H1 (cell line): ENCODE data around the gene RCL1. TPM values are rescaled to one million over a fixed set of nuclear protein-coding genes. Genes with fewer than 3 reads are reported as not detected.

Experiments
- CTCF ChIA-PET: fragments of 300-600 bp; sonication (Branson Sonifier 250); formaldehyde crosslinking; loops from one replicate; lab custom pipeline; 2021; ENCODE audit not compliant: partially characterized antibody; lab: Charles Lee
- POLR2A ChIA-PET: fragments of 300-600 bp; sonication (Branson Sonifier 250); formaldehyde crosslinking; loops from one replicate; lab custom pipeline; 2021; ENCODE audit warnings: inconsistent platforms; ENCODE audit not compliant: partially characterized antibody; lab: Charles Lee
- DNase-seq, 2 experiments: peaks; one replicate each; pipeline versions ENCODE4 v3.0.0 to v3.0.0-alpha.2; 2010 to 2022; ENCODE audit warnings: low spot score in 2 of 2, low read depth in 1 of 2, mixed read lengths in 1 of 2
- FAIRE-seq: peaks from 2 replicates; lab custom pipeline; 2011; peaks lifted over from hg19 to GRCh38; lab: Jason Lieb, UNC
- H2AFZ ChIP-seq: 2 replicates; pipeline ENCODE4 v1.8.1; 2012; ENCODE audit warnings: low read length, inconsistent platforms
- H2AK5ac ChIP-seq: 2 replicates; pipeline ENCODE4 v1.6.1; 2013; ENCODE audit warnings: low read depth, low read length
- H2BK120ac ChIP-seq: replicated peaks from 2 replicates; pipeline ENCODE3; 2013; ENCODE audit warnings: low read depth, low read length, inconsistent platforms
- H2BK12ac ChIP-seq: 2 replicates; pipeline ENCODE4 v1.6.1; 2013; ENCODE audit warnings: low read depth, low read length
- H2BK15ac ChIP-seq: 2 replicates; pipeline ENCODE4 v1.6.1; 2013; ENCODE audit warnings: low read length
- H2BK20ac ChIP-seq: 2 replicates; pipeline ENCODE4 v1.6.1; 2013; ENCODE audit warnings: low read length
- H2BK5ac ChIP-seq: 2 replicates; pipeline ENCODE4 v1.6.1; 2013; ENCODE audit warnings: low read depth, low read length
- H3K14ac ChIP-seq: 2 replicates; pipeline ENCODE4 v1.6.1; 2013; ENCODE audit warnings: inconsistent platforms; ENCODE audit not compliant: insufficient read length
- H3K18ac ChIP-seq: 2 replicates; pipeline ENCODE4 v1.6.1; 2013; ENCODE audit warnings: low read length; ENCODE audit errors: extremely low read depth
- H3K23ac ChIP-seq: 2 replicates; pipeline ENCODE4 v1.6.1; 2013; ENCODE audit warnings: inconsistent platforms; ENCODE audit not compliant: insufficient read length
- H3K23me2 ChIP-seq: 2 replicates; pipeline ENCODE4 v1.6.1; 2013; ENCODE audit warnings: low read depth, low read length
- H3K27ac ChIP-seq: 2 replicates; pipeline ENCODE4 v1.6.1; 2011; ENCODE audit warnings: low read depth, low read length, inconsistent platforms
- H3K27me3 ChIP-seq, 4 experiments: replicated peaks in 1 of 4; 1 replicate in 1 of 4; 2 replicates in 3 of 4; pipeline versions ENCODE4 v1.6.1 to v1.8.1; 2011 to 2013; ENCODE audit warnings: low read length in 3 of 4, mild to moderate bottlenecking in 3 of 4, inconsistent platforms in 2 of 4, mixed read lengths in 2 of 4, moderate library complexity in 1 of 4; ENCODE audit not compliant: control insufficient read depth in 3 of 4, insufficient read depth in 3 of 4; ENCODE audit errors: extremely low read depth in 1 of 4
- H3K36me3 ChIP-seq, 4 experiments: 2 replicates each; pipeline versions ENCODE4 v1.6.1 to v1.8.1; 2011 to 2013; ENCODE audit warnings: mild to moderate bottlenecking in 4 of 4, low read length in 3 of 4, moderate library complexity in 2 of 4, control low read depth in 1 of 4, inconsistent platforms in 1 of 4; ENCODE audit not compliant: insufficient read depth in 4 of 4, control insufficient read depth in 2 of 4
- H3K4ac ChIP-seq: replicated peaks from 2 replicates; pipeline ENCODE3; 2013; ENCODE audit warnings: low read length, low read depth, mixed read lengths, inconsistent platforms; ENCODE audit not compliant: insufficient read length
- H3K4me1 ChIP-seq, 4 experiments: replicated peaks in 1 of 4; 1 replicate in 1 of 4; 2 replicates in 3 of 4; pipeline versions ENCODE4 v1.6.1 to v1.8.1; 2011 to 2013; ENCODE audit warnings: low read length in 3 of 4, inconsistent platforms in 2 of 4, mixed read lengths in 1 of 4; ENCODE audit not compliant: insufficient read depth in 4 of 4, control insufficient read depth in 3 of 4
- H3K4me2 ChIP-seq, 2 experiments: 2 replicates each; pipeline versions ENCODE4 v1.6.1 to v1.8.1; 2011 to 2013; ENCODE audit warnings: low read depth in 2 of 2, low read length in 2 of 2, control low read depth in 1 of 2, inconsistent platforms in 1 of 2, mild to moderate bottlenecking in 1 of 2; ENCODE audit not compliant: insufficient read depth in 1 of 2
- H3K4me3 ChIP-seq, 4 experiments: fragments of 200-600, 300-600 bp in 1 of 4; sonication (generic), shearing (Covaris generic), sonication (Bioruptor Twin) in 1 of 4; 2 replicates each; pipeline versions ENCODE4 v1.5.1 to v1.8.1; 2011 to 2016; ENCODE audit warnings: low read length in 4 of 4, low read depth in 3 of 4, control low read depth in 2 of 4, inconsistent platforms in 2 of 4, mild to moderate bottlenecking in 2 of 4, mixed read lengths in 1 of 4, moderate library complexity in 1 of 4; ENCODE audit not compliant: insufficient read depth in 2 of 4; ENCODE audit errors: extremely low read depth in 1 of 4
- H3K56ac ChIP-seq: replicated peaks from 2 replicates; pipeline ENCODE3; 2013; ENCODE audit warnings: low read depth, mild to moderate bottlenecking, mixed read lengths, low read length, inconsistent platforms; ENCODE audit not compliant: insufficient read length
- H3K79me1 ChIP-seq: 2 replicates; pipeline ENCODE4 v1.6.1; 2013; ENCODE audit warnings: low read depth, low read length, control low read depth
- H3K79me2 ChIP-seq, 2 experiments: 2 replicates each; pipeline versions ENCODE4 v1.6.1 to v1.8.1; 2012 to 2013; ENCODE audit warnings: low read length in 2 of 2, mild to moderate bottlenecking in 2 of 2, inconsistent platforms in 1 of 2; ENCODE audit not compliant: insufficient read depth in 2 of 2, control insufficient read depth in 1 of 2
- H3K9ac ChIP-seq, 4 experiments: replicated peaks in 1 of 4; 1 replicate in 1 of 4; 2 replicates in 3 of 4; pipeline versions ENCODE4 v1.6.1 to v1.8.1; 2011 to 2013; ENCODE audit warnings: low read depth in 3 of 4, low read length in 3 of 4, control low read depth in 2 of 4, mild to moderate bottlenecking in 2 of 4, moderate library complexity in 2 of 4, inconsistent platforms in 1 of 4; ENCODE audit errors: extremely low read depth in 1 of 4
- H3K9me3 ChIP-seq, 2 experiments: 2 replicates each; pipeline versions ENCODE4 v1.6.1 to v1.8.1; 2012 to 2013; ENCODE audit warnings: mild to moderate bottlenecking in 2 of 2, moderate library complexity in 2 of 2, control low read depth in 1 of 2, inconsistent platforms in 1 of 2, low read depth in 1 of 2, low read length in 1 of 2, mixed read lengths in 1 of 2; ENCODE audit not compliant: insufficient read depth in 2 of 2
- H4K20me1 ChIP-seq, 2 experiments: replicated peaks in 1 of 2; 2 replicates each; pipeline versions ENCODE3 to v1.8.1; 2011 to 2013; ENCODE audit warnings: inconsistent platforms in 2 of 2, low read length in 2 of 2, mild to moderate bottlenecking in 1 of 2; ENCODE audit not compliant: insufficient read depth in 2 of 2, control insufficient read depth in 1 of 2
- H4K5ac ChIP-seq: 2 replicates; pipeline ENCODE4 v1.6.1; 2013; ENCODE audit warnings: low read length, low read depth, mixed read lengths, inconsistent platforms; ENCODE audit not compliant: insufficient read length
- H4K8ac ChIP-seq: 2 replicates; pipeline ENCODE4 v1.8.0; 2013; ENCODE audit warnings: mild to moderate bottlenecking, moderate library complexity, low read length, inconsistent platforms; ENCODE audit not compliant: insufficient read depth; ENCODE audit errors: extremely low read depth
- H4K91ac ChIP-seq: replicated peaks from 2 replicates; pipeline ENCODE3; 2013; ENCODE audit warnings: low read length, mixed read lengths, inconsistent platforms; ENCODE audit not compliant: insufficient read length
- JUND ChIP-seq: IDR thresholded peaks from 2 replicates; pipeline ENCODE4 v1.6.1; 2011; ENCODE audit warnings: mild to moderate bottlenecking, improper control_type of control experiment, low read length
- POLR2AphosphoS5 ChIP-seq: IDR thresholded peaks from 2 replicates; pipeline ENCODE4 v1.6.1; 2011; ENCODE audit warnings: low read depth, low read length
- WGBS, 2 experiments: shearing (Covaris generic) in 1 of 2; methylation state at CpG; one replicate each; pipeline versions ENCODE4 v1.1.6 to v1.1.7; 2013 to 2015; ENCODE audit warnings: low lambda C conversion rate in 2 of 2, mixed read lengths in 2 of 2, inconsistent platforms in 1 of 2, low coverage in 1 of 2, missing lambda C conversion rate in 1 of 2; ENCODE audit not compliant: insufficient replicate concordance in 2 of 2, insufficient coverage in 1 of 2, insufficient read length in 1 of 2; ENCODE audit errors: extremely low coverage in 1 of 2, missing lambda C conversion rate in 1 of 2; 5-methylcytosine and 5-hydroxymethylcytosine counted together
- polyA plus RNA-seq, 7 experiments: library from polyadenylated mRNA; depleted of rRNA in 3 of 7; stranded (reverse) in 5 of 7; unstranded in 2 of 7; fragments of >200 nt in 5 of 7; fragments of 200-250 nt in 2 of 7; gene quantifications; 1 replicate in 5 of 7; 2 replicates in 1 of 7; 4 replicates in 1 of 7; pipeline versions ENCODE4 v1.2.1 to v1.2.3, GENCODE V29; 2011 to 2013; ENCODE audit warnings: missing spikeins in 2 of 7, mixed read lengths in 2 of 7
- total RNA-seq: library from RNA; stranded (reverse); fragmentation: NEBNext Ultra II Directional; extraction: Animal tissue kit (Norgen Biotek cat#: 25700); gene quantifications from 2 replicates; pipeline ENCODE4 v1.2.1, GENCODE V29; 2021

The RCL1 gene
- total and polyA plus RNA-seq, 2 of the 8 experiments (the other 6 are each of a cell fraction or from before 2014, with no cell fraction given) = 21.0 to 29.5 TPM

GRCh38 chr9:4815381-4815956 lies 22.7 kb downstream of the RCL1 start:
- FAIRE-seq (no peak), DNase-seq (no peak)
- Histone ChIP-seq H3K79me1 (peaks cover 7% of the 10 kb centered on the region), H2BK120ac (no peak overlapping the region), H3K4ac (no peak overlapping the region), H2BK20ac (no peak overlapping the region), H2AFZ (no peak overlapping the region), H3K27ac (no peak overlapping the region), H3K23me2 (no peaks in the 10 kb centered on the region), H2BK12ac (no peak overlapping the region), H4K5ac (no peak overlapping the region), H3K56ac (no peak overlapping the region), H3K9ac (no peak overlapping the region), H3K9me3 (no peaks in the 10 kb centered on the region), H3K18ac (no peak overlapping the region), H3K14ac (no peak overlapping the region), H3K4me3 (no peak overlapping the region), H2BK15ac (no peak overlapping the region), H3K36me3 (no peaks in the 10 kb centered on the region), H3K23ac (no peak overlapping the region), H4K8ac (no peak overlapping the region), H3K79me2 (peaks cover 3 to 84% of the 10 kb centered on the region in 2 experiments; a peak in 3 of 4 replicates), H3K4me1 (no peaks in the 10 kb centered on the region), H4K20me1 (peaks cover 7% of the 10 kb centered on the region in 2 experiments), H3K4me2 (no peak overlapping the region), H2AK5ac (no peak overlapping the region), H4K91ac (no peak overlapping the region), H2BK5ac (no peak overlapping the region), H3K27me3 (no peaks in the 10 kb centered on the region)
- CTCF ChIA-PET = interaction anchor here (0.9 kb wide), 1 partner anchor 97 kb away, joined by 4 read pairs; no protein-coding TSS in a partner anchor
- POLR2A ChIA-PET = interaction anchor here (1.1 kb wide), 1 partner anchor 12 kb away, joined by 3 read pairs; no protein-coding TSS in a partner anchor
- no peak for TF ChIP-seq JUND
- TF ChIP-seq POLR2AphosphoS5 = peak; percentile 86
- 75% methylated on average over 6 of the region's 7 CpGs; no CpG with 5 or more reads in 1 of the 2 experiments for whole genome bisulfite sequencing, 2 experiments
